IPS DF 19.7 (cell line): ENCODE data around the gene PRPSAP2.

Experiments
- DNase-seq: peaks from one replicate; pipeline ENCODE4 v3.0.0-alpha.2; 2013; ENCODE audit warnings: low read depth, low spot score

The PRPSAP2 gene

DNA sequence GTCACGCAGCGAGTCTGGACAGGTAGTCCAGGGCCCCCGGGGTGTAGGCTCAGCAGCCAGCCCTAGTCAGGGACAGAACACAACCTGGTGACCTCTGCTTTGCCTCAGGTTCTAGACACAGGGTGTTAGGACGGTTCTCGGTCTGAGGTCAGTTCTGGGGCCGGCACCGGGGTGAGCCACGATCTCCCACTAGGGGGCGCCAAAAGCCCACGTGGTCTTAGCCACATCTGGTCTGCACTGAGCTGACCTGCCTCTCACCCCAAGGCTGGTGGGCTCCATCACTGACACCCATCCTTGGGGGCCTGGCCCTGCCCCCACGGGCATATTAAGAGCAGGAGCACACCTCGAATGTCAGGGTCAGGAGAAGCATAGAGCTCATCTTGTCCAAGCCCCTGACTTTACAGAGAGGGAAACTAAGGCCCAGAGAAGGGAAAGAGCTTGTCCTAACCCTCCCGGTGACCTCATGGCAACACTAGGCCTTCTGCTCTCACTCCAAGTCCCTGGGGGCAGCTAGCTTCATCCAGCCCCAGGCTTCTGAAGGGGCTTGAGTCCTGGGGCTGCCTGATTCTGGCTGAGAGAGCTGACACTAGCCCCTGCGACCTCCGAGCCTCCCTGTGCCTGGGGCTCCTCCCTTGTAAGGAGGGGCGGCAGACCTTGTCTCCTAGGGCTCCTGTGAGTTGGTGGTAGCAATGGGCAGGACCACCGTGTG, 103.0 kb downstream of the PRPSAP2 start:
- no peak for DNase-seq

DNA sequence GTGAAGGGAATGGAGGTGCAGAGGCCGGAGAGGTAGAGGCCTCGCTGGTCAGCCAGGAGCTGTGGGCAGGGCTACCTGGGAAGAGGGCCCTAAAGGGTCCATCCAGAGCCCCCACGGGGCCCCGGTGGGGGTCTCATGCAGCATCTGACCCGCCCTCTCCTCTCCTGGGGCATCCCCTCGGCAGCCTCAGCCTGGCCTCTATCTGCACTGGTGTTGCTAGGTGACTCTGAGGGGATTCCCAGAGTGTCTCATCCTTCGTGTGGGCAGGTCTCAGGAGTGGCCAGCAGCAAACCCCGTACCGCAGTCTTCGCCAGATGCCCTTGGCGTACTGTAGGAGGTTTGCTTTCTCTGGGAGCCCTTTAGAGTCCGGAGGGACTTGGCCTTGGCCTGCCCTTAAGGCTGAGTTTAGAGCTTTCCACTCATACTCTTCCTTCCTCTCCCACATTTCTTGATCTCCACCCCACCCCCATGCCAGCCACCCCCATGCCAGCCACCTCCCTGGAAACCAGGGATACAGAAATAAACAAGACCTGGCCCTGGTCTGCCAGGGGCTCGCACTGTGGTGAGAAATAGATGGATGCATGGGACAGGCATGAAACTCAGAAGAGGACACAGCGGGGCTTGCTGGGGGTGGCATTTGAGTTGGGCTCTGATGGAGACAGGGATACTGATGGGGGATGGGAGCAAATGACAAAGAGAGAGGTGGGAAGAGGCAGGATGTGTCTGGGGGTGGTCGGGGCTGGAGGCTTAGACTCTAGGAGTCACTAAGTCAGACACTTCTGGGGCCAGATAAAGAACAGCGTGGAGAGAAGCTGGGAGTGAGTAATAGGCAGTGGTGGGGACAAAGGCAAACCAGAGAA, 103.9 kb downstream of the PRPSAP2 start:
- DNase-seq: no peak

GRCh38 chr17:18962494-18962815, 104.5 kb downstream of the PRPSAP2 start:
- DNase-seq: no peak

DNA sequence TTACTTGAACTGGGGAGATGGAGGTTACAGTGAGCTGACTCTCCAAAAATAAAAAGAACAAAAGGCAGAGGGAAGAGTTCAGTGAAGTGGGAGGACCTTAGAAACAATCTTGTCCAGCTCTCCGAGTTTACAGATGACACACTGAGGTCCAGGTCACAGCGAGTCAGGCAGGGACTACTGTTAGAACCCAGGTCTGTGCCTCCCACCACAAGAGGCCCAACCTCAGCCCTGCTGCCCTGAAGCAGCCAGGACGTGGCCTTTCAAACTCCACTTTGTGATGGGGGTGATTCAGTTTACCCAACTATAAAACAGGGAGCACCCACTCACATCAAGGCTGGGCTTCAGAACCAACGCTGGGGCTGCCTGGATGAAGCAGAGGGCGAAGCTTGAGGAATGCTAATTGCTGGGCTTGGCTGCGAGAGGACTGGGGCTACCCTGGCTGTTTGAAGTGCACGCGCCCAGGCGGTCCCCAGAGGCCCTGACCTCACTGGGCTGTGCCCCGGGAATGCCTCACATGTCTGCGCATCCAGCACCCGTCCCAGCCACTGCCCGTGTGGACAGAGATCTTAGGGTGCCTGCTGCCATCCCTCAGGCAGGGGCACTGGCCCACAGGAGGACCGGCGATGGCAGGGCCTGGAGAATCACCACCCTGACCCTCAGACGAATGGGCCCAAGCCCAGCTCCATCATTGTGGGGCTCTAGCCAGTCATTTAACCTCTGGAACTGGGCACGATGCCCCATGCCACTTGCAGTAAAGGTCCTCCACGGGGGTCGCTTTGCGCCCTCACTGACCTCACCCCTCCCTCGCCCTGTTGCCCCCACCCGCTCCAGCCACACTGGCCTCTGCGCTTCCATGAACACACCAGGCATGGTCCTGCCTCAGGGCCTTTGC, 105.4 kb downstream of the PRPSAP2 start:
- no peak for DNase-seq

GRCh38 chr17:18964018-18964351, 106.1 kb downstream of the PRPSAP2 start:
- DNase-seq: no peak

GRCh38 chr17:18964550-18964949, 106.6 kb downstream of the PRPSAP2 start:
- no peak for DNase-seq

DNA sequence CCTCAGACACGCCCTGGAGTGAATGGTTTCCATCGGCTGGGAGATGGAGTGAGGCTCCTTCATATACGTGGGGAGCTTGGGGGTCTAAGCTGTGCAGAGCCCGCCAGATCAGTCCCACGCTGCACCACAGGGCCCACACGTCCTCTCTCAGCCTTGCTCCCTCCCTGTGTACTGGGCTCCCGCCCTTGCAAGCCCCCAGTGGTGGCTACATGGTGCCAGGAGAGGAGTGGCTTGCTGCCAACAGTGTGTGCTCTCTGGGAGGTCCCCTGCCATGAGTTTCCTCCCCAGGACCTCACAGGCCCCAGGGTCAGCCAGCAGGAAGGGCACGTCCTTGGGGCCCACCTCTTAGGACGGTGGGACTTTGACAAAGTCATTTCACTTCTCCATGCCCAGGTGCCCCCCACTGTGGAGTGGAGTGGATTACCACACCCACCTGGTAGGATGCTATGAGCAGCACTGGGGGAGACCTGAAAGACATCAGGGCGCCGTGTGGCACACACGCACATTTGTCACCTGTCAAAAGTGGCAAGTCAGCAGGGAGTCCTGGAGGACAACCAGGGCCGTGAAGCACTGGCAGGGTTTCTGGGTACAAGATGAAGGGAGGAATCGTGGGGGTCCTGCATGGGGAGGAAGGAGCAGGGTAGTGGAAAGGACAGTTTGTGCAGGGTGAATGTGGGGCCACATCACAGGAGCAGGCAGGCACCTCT, 107.8 kb downstream of the PRPSAP2 start:
- no peak for DNase-seq

- DNase-seq: no peak
Observed at GRCh38 chr17:18966831-18967624, 109.1 kb downstream of the PRPSAP2 start.

- no peak for DNase-seq
Observed at GRCh38 chr17:18967916-18968315, 110.0 kb downstream of the PRPSAP2 start.

DNA sequence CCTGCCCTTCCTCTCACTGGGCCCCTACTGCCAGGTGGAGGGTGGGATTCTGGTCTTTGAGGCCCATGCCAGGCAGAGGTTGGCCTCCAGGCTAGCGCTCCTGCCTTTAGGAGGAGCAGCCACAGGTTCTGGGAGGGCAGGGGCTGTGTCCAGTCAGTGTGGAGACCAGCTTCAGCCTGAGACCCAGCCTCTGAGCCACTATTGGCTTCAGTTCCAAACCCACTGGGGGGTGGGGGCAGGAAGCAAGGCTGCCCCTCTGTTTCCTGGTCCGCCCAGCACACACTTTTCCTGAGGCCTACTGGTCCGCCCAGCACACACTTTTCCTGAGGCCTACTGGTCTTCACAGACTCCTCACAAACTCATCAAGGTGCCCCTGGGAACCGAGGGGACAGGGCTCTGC, 110.4 kb downstream of the PRPSAP2 start:
- no peak for DNase-seq

DNA sequence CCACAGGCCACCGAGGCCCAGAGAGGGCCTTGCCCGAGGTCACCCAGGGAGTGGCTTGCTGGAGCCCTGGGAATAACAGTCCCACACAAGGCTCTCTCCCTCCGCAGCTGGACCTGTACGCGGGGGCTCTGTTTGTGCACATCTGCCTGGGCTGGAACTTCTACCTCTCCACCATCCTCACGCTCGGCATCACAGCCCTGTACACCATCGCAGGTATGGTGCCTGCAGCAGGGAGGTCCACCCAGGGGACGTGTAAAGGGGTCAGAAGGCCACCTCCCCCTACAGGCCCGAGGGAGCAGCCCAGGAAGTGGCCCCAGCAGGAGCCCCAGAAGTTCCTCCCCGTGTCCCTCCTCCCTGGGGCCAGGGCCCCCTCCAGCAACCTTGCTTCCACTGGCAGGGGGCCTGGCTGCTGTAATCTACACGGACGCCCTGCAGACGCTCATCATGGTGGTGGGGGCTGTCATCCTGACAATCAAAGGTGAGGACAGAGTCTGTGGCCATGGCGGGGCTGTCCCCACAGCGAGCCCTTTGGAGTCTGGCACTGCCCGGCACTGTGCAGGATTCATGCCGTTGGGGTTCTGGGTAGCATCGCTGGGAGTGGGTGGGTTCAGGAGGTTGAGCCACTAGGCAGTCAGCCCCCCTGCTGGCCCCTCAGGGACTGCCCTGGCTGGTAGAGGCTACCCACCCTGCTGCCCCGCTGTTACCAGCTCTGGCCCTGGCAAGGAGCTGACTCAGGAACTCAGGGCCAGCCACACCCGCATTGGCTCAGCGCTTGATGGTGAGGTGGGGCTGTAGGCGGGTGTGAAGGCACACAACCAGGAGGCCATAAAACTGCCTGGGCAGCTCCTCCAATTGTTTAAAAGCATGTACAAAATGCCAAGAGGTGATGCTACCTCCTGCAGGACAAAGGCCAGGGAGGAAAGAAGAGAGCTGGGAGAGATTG, 111.3 kb downstream of the PRPSAP2 start:
- DNase-seq: no peak

DNA sequence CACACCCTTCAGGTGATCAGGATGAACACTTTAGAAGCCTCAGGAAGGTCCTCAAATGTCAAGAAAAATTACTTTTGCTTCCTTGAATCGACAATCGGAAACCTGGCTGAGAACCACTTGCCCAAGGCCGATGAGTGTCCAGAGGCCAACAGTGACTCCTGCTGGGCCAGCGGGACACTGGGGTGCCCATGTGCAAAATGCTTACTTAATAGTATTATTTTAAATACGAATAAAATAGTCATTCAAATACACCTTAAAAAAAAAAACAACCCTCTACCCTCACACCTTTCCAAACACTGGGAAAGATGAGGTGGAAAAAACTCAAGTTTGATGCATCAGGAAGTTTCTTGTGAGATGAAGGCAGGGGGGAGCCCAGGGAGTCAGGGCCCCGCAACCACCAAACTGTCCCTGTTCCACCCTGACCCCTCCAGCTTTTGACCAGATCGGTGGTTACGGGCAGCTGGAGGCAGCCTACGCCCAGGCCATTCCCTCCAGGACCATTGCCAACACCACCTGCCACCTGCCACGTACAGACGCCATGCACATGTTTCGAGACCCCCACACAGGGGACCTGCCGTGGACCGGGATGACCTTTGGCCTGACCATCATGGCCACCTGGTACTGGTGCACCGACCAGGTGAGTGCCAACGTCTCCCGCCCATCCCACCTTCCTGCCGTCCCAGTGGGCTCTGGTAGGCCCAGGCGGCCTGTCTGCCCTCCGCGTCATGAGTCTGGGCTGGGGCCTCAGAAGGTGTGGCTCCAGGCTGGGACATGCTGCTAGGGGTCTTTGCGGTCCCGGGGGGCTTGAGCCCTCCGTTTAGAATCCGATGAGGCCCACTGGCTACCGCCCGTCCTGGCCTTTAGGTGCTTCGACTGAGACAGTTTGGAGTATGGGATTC, 112.9 kb downstream of the PRPSAP2 start:
- DNase-seq: no peak

DNA sequence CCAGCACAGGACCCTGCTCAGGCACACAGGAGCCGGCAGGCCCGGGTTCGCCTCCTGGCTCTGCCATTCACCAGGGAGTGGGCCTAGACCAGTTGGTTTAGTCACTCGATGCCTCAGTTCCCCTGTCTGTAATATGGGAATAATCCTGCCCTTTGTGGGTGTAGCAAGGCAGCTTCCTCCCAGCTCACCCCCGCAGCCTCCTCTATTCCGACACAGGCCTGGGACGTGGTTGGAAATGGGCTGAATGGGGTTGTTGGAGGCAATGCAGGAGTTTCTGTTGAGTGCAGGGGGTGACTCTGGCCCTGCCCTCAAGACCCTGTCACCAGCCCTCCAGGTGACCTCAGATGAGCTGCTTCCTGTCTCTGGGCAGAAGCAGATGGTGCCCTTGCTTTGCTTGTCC, 113.9 kb downstream of the PRPSAP2 start:
- DNase-seq: no peak

GRCh38 chr17:18974407-18975149, 116.6 kb downstream of the PRPSAP2 start:
- DNase-seq: no peak

DNA sequence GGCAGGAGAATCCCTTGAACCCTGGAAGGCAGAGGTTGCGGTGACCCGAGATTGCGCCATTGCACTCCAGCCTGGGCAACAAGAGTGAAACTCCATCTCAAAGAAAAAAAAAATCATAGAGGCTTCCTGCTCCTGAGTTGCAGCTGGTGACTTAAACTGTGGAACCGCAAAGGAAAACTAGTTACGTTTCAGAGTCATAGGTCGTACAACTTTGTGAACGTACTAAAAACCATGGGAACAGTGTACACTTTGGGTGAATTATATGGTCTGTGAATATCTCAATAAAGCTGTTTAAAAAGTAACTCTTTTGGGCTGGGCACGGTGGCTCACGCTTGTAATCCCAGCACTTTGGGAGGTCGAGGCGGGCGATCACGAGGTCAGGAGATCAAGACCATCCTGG, 117.7 kb downstream of the PRPSAP2 start:
- DNase-seq: no peak

DNA sequence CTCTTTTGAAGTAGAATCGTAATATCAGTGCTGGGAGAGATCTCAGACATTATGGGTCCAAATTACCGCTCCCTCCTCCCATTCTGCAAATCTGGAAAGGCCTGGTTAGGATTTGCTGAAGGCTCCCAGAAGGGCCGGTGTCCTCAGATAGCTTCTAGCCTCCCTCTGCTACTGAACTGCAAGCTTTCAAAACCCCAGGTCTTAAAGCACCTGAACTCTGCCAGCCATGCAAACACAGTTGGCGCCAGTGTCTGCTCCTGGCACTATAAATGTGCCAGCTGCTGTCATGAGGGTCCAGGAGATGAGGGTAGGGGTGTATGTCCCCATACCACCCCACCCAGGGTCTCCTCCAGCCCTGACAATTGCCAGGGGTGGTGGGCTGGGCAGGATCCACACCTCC, 118.3 kb downstream of the PRPSAP2 start:
- no peak for DNase-seq

- no peak for DNase-seq
Observed at GRCh38 chr17:18977021-18977420, 119.1 kb downstream of the PRPSAP2 start.

DNA sequence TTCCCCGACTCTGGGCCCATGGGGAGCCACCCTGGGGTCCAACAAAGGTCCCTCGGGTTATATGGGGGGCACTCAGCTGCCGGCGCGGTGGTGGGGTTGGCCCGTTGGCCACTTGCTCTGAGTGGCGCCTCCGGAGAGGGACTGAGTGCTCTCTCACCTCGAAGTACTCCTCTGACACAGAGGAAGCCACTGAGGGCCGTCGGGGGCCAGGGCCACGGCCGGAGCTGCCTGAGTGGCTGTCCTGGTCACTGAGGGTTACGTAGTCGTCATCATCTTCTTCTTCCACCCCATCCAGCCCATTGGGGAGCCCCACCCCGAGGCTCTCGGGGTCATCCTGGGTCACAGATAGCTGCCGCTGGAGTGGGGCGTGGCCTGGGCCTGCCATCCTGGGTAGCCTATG, 119.7 kb downstream of the PRPSAP2 start:
- DNase-seq: no peak
